Left lung (tissue), 10 donors: ENCODE data around the gene ATP6V1D. TPM values are rescaled to one million over a fixed set of nuclear protein-coding genes. Genes with fewer than 3 reads are reported as not detected.
"Not testable (repeated sequence)": the region's sequence is repeated elsewhere in the genome, so short reads cannot be mapped to it uniquely, and the experiment has no call there.

Experiments
- ATAC-seq: fragments of 200-7000 bp; cut with Tn5 transposase; one replicate; pipeline ENCODE4 v1.9.1; 2020; ENCODE audit warnings: moderate library complexity
- DNase-seq, 4 donors: peaks; one replicate each; pipeline ENCODE4 v3.0.0-alpha.2; 2013 to 2020
- H3K27ac ChIP-seq, 2 donors: fragments of 200-600 bp; sonication (generic) in 1 of 2; one replicate each; pipeline versions ENCODE4 v1.5.0 to v1.8.0; 2020 to 2021
- H3K27me3 ChIP-seq, 2 donors: fragments of 200-600 bp; sonication (generic) in 1 of 2; one replicate each; pipeline versions ENCODE4 v1.5.0 to v1.8.0; 2020 to 2021
- H3K36me3 ChIP-seq, 2 donors: fragments of 200-600 bp; sonication (generic) in 1 of 2; one replicate each; pipeline versions ENCODE4 v1.5.0 to v1.8.0; 2020 to 2021
- H3K4me1 ChIP-seq, 2 donors: fragments of 200-600 bp; one replicate each; pipeline ENCODE4 v1.8.0; 2021
- H3K4me3 ChIP-seq, 2 donors: fragments of 200-600 bp; sonication (generic) in 1 of 2; one replicate each; pipeline versions ENCODE4 v1.5.0 to v1.8.0; 2020 to 2021; ENCODE audit warnings: mild to moderate bottlenecking in 1 of 2
- H3K9me3 ChIP-seq, 2 donors: fragments of 200-600 bp; sonication (generic) in 1 of 2; one replicate each; pipeline versions ENCODE4 v1.5.0 to v1.8.0; 2020 to 2021
- CTCF ChIP-seq, 2 donors: fragments of 200-600 bp; sonication (generic) in 1 of 2; IDR thresholded peaks; one replicate each; pipeline versions ENCODE4 v1.5.0 to v1.8.0; 2021; ENCODE audit warnings: antibody characterized with exemption in 2 of 2
- intact Hi-C, 2 donors: fragments of 100-400 bp; cut with DNase I; formaldehyde crosslinking; loops; one replicate each; pipeline versions ENCODE4 v1.11.2 to v1.14.2; 2022
- polyA plus RNA-seq, 6 donors: library from polyadenylated mRNA; unstranded; fragments of 120-200 nt; gene quantifications; one replicate each; pipeline ENCODE4 v1.2.1, GENCODE V29; 2013; ENCODE audit not compliant: insufficient read length in 6 of 6
- total RNA-seq, 2 donors: library from RNA; stranded (reverse); fragmentation: NEBNext Ultra II Directional; extraction: Animal tissue kit (Norgen Biotek cat#: 25700); gene quantifications; one replicate each; pipeline ENCODE4 v1.2.1, GENCODE V29; 2021
- donor health status: DM: no; HTN: yes; CAD: no.
- donor health status: DM: no; HTN: no; CAD: no.

The ATP6V1D gene
- total and polyA plus RNA-seq, 8 donors = 71.4 to 109 (median 85.6) TPM

- Histone ChIP-seq H3K27me3 (no peaks in the 10 kb centered on the region), H3K4me3 (no peak overlapping the region), H3K4me1 (no peaks in the 10 kb centered on the region), H3K36me3 (peaks cover 0 to 94% of the 10 kb centered on the region in 2 donors), H3K9me3 (no peaks in the 10 kb centered on the region), H3K27ac (no peak overlapping the region)
- ATAC-seq = no peak
- intact Hi-C loops = no loop called here
- TF ChIP-seq CTCF (IDR thresholded peaks at IDR 0.05) = no peak
- no peak for DNase-seq
Observed at GRCh38 chr14:67343601-67344230, 15.9 kb downstream of the ATP6V1D start.

GRCh38 chr14:67341231-67341630 is 18.4 kb downstream of the ATP6V1D start:
- intact Hi-C loops, H3K9me3 ChIP-seq, H3K27me3 ChIP-seq, DNase-seq, H3K4me3 ChIP-seq, H3K27ac ChIP-seq, H3K4me1 ChIP-seq, ATAC-seq: not testable (repeated sequence)
- H3K36me3 ChIP-seq = peaks cover 0 to 94% of the 10 kb centered on the region in 2 donors

GRCh38 chr14:67335781-67336180 is 23.8 kb downstream of the ATP6V1D start:
- Histone ChIP-seq H3K27ac (no peak overlapping the region), H3K9me3 (no peaks in the 10 kb centered on the region), H3K27me3 (no peaks in the 10 kb centered on the region), H3K36me3 (peaks cover 0 to 94% of the 10 kb centered on the region in 2 donors), H3K4me3 (no peak overlapping the region), H3K4me1 (no peaks in the 10 kb centered on the region)
- DNase-seq (peak in 1 of 4 donors; percentile 4), ATAC-seq (no peak)
- TF ChIP-seq CTCF (IDR thresholded peaks at IDR 0.05) = no peak
- intact Hi-C loops = no loop called here

GRCh38 chr14:67332468-67332867 is 27.1 kb downstream of the ATP6V1D start:
- ATAC-seq (no peak), DNase-seq (no peak)
- Histone ChIP-seq H3K36me3 (peaks cover 0 to 78% of the 10 kb centered on the region in 2 donors), H3K27me3 (no peaks in the 10 kb centered on the region), H3K9me3 (no peaks in the 10 kb centered on the region), H3K27ac (no peak overlapping the region), H3K4me3 (no peak overlapping the region), H3K4me1 (no peaks in the 10 kb centered on the region)
- no peak for TF ChIP-seq CTCF (IDR thresholded peaks at IDR 0.05)
- intact Hi-C loops = no loop called here

GRCh38 chr14:67331368-67332125 is 28.1 kb downstream of the ATP6V1D start:
- Histone ChIP-seq H3K27me3 (no peaks in the 10 kb centered on the region), H3K27ac (no peak overlapping the region), H3K9me3 (no peaks in the 10 kb centered on the region), H3K4me1 (no peaks in the 10 kb centered on the region), H3K4me3 (no peak overlapping the region), H3K36me3 (peaks cover 0 to 78% of the 10 kb centered on the region in 2 donors)
- no peak for TF ChIP-seq CTCF (IDR thresholded peaks at IDR 0.05)
- no peak for ATAC-seq
- no peak for DNase-seq
- intact Hi-C loops = no loop called here

- ATAC-seq, H3K4me1 ChIP-seq, H3K4me3 ChIP-seq, H3K27me3 ChIP-seq, H3K27ac ChIP-seq, H3K9me3 ChIP-seq, DNase-seq, intact Hi-C loops: not testable (repeated sequence)
- H3K36me3 ChIP-seq = peaks cover 0 to 75% of the 10 kb centered on the region in 2 donors
Observed at GRCh38 chr14:67329666-67330065, 29.9 kb downstream of the ATP6V1D start.
